Liver (tissue), 2 donors: ENCODE measurements around the gene NET1.

Experiments used
- NR2F2 ChIP-seq: IDR thresholded peaks from 2 replicates; pipeline ENCODE4 v1.6.1; 2016; ENCODE audit warnings: antibody characterized with exemption
- REST ChIP-seq: IDR thresholded peaks from 2 replicates; pipeline ENCODE4 v1.6.1; 2016; ENCODE audit warnings: antibody characterized with exemption, mild to moderate bottlenecking
- donor health status: healthy.

DNA sequence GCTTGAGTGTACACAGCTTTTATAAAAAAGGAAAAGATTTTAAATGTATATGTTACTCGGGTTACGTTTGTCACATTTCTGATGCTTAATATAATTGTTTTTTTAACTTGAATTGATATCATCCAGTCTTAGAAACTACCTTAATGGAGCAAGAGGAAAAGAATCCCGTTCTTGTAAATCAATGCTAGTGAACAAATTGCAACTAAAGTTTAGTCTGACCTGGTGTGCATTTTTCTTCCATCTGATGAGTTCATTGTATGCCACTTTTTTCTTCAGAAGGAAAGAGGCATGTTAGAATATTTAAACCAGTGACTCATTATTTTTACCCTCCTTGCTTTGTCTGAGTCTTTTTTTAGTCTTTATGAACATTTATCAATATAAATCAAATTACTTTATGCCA, 34.7 kb downstream of the NET1 start:
- TF ChIP-seq REST (no peak), NR2F2 (no peak)
